Activated CD8-positive, alpha-beta T cell treated with anti-CD3 and anti-CD28 coated beads, Interleukin-2, amount 10 ng/mL, durations not matched to agents 7 days and 5 days (primary cell): ENCODE results near the gene GUCY2F. TPM values are rescaled to one million over a fixed set of nuclear protein-coding genes. Genes with fewer than 3 reads are reported as not detected.

Experiments
- ATAC-seq: fragments of 150-1000 bp; cut with Tn5 transposase; one replicate; pipeline ENCODE4 v1.10.0; 2021; ENCODE audit warnings: moderate library complexity
- CTCF ChIA-PET: fragments of 350-600 bp; sonication (Branson Sonifier 250); formaldehyde crosslinking; loops from one replicate; lab custom pipeline; 2021; ENCODE audit warnings: antibody characterized with exemption; lab: Charles Lee
- POLR2A ChIA-PET: fragments of 350-600 bp; sonication (Branson Sonifier 250); formaldehyde crosslinking; loops from one replicate; lab custom pipeline; 2021; ENCODE audit warnings: antibody characterized with exemption; lab: Charles Lee
- DNase-seq: peaks from one replicate; pipeline ENCODE4 v3.0.0-alpha.2; 2020
- H3K27ac Mint-ChIP-seq: one replicate; pipeline ENCODE4 v1.8.0; 2021; ENCODE audit warnings: mild to moderate bottlenecking, mixed read lengths
- H3K27me3 Mint-ChIP-seq: one replicate; pipeline ENCODE4 v1.8.0; 2021; ENCODE audit warnings: low read depth, mixed read lengths
- H3K36me3 Mint-ChIP-seq: one replicate; pipeline ENCODE4 v1.8.0; 2021; ENCODE audit warnings: low read depth, mixed read lengths
- H3K4me1 Mint-ChIP-seq: one replicate; pipeline ENCODE4 v1.8.0; 2021; ENCODE audit warnings: low read depth, mixed read lengths
- H3K4me3 Mint-ChIP-seq: one replicate; pipeline ENCODE4 v1.8.0; 2021; ENCODE audit warnings: mild to moderate bottlenecking, mixed read lengths
- H3K9me3 Mint-ChIP-seq: one replicate; pipeline ENCODE4 v1.8.0; 2022; ENCODE audit warnings: mixed read lengths; ENCODE audit not compliant: insufficient read depth
- total RNA-seq, 2 experiments: library from RNA; stranded (reverse); gene quantifications; one replicate each; pipeline ENCODE4 v1.2.3, GENCODE V29; 2021

GUCY2F gene
- total RNA-seq, 2 experiments from 2014 or later, result not detected

- H3K27ac Mint-ChIP-seq, result no peak overlapping the region
- no peaks in the 10 kb centered on the region for H3K4me1 Mint-ChIP-seq
- H3K4me3 Mint-ChIP-seq, result no peak overlapping the region
- H3K9me3 Mint-ChIP-seq, result no peaks in the 10 kb centered on the region
- ChIA-PET POLR2A (no interaction called here), CTCF (interaction anchor here (0.7 to 2.9 kb wide), 2 partner anchors 12 to 418 kb away, joined by 3 to 19 read pairs; no protein-coding TSS in a partner anchor)
- no peaks in the 10 kb centered on the region for H3K36me3 Mint-ChIP-seq
- no peaks in the 10 kb centered on the region for H3K27me3 Mint-ChIP-seq
- DNase-seq, result no peak
- no peak for ATAC-seq
These were observed 8.7 kb downstream of the GUCY2F start for GRCh38 chrX:109472939-109473735.

- H3K4me3 Mint-ChIP-seq, result no peak overlapping the region
- H3K9me3 Mint-ChIP-seq, result no peaks in the 10 kb centered on the region
These were observed 17.7 kb downstream of the GUCY2F start for GRCh38 chrX:109464231-109464630.

GRCh38 chrX:109463784-109464183 is 18.1 kb downstream of the GUCY2F start:
- Mint-ChIP-seq H3K27ac (no peak overlapping the region), H3K36me3 (no peaks in the 10 kb centered on the region), H3K4me1 (no peaks in the 10 kb centered on the region), H3K27me3 (no peaks in the 10 kb centered on the region), H3K4me3 (no peak overlapping the region), H3K9me3 (no peaks in the 10 kb centered on the region)
- DNase-seq, result no peak
- ChIA-PET CTCF (no interaction called here), POLR2A (no interaction called here)
- ATAC-seq, result no peak

More at GRCh38 chrX:109464231-109464630, 17.7 kb downstream of the GUCY2F start:
- H3K36me3 Mint-ChIP-seq, result no peaks in the 10 kb centered on the region
- no peaks in the 10 kb centered on the region for H3K27me3 Mint-ChIP-seq
- DNase-seq (no peak), ATAC-seq (no peak)
- H3K27ac Mint-ChIP-seq, result no peak overlapping the region
- no peaks in the 10 kb centered on the region for H3K4me1 Mint-ChIP-seq
- ChIA-PET POLR2A (no interaction called here), CTCF (no interaction called here)

GRCh38 chrX:109448282-109448938 is 33.5 kb downstream of the GUCY2F start:
- H3K27ac Mint-ChIP-seq, result no peak overlapping the region
- ChIA-PET POLR2A (no interaction called here), CTCF (no interaction called here)
- H3K27me3 Mint-ChIP-seq, result no peaks in the 10 kb centered on the region
- H3K4me1 Mint-ChIP-seq, result no peaks in the 10 kb centered on the region
- H3K9me3 Mint-ChIP-seq, result no peaks in the 10 kb centered on the region
- H3K36me3 Mint-ChIP-seq, result no peaks in the 10 kb centered on the region
- H3K4me3 Mint-ChIP-seq, result no peak overlapping the region
- DNase-seq (no peak), ATAC-seq (no peak)

- Mint-ChIP-seq H3K36me3 (no peaks in the 10 kb centered on the region), H3K4me3 (no peak overlapping the region), H3K4me1 (no peaks in the 10 kb centered on the region), H3K27ac (no peak overlapping the region), H3K27me3 (no peaks in the 10 kb centered on the region), H3K9me3 (no peaks in the 10 kb centered on the region)
- no peak for DNase-seq
- ChIA-PET CTCF (no interaction called here), POLR2A (no interaction called here)
- no peak for ATAC-seq
These were observed 40.6 kb downstream of the GUCY2F start for GRCh38 chrX:109441266-109441665.

- Mint-ChIP-seq H3K27me3 (no peaks in the 10 kb centered on the region), H3K4me3 (no peak overlapping the region), H3K4me1 (no peaks in the 10 kb centered on the region), H3K9me3 (no peaks in the 10 kb centered on the region), H3K27ac (no peak overlapping the region), H3K36me3 (no peaks in the 10 kb centered on the region)
- ATAC-seq (no peak), DNase-seq (no peak)
- ChIA-PET POLR2A (no interaction called here), CTCF (no interaction called here)
These were observed 41.4 kb downstream of the GUCY2F start for GRCh38 chrX:109440475-109440874.

- no peak for ATAC-seq
- Mint-ChIP-seq H3K4me1 (no peaks in the 10 kb centered on the region), H3K36me3 (no peaks in the 10 kb centered on the region), H3K27me3 (no peaks in the 10 kb centered on the region), H3K4me3 (no peak overlapping the region), H3K27ac (no peak overlapping the region), H3K9me3 (no peaks in the 10 kb centered on the region)
- POLR2A ChIA-PET, result no interaction called here
- no peak for DNase-seq
- CTCF ChIA-PET, result no interaction called here
These were observed 72.7 kb downstream of the GUCY2F start for GRCh38 chrX:109409181-109409580.

- ChIA-PET POLR2A (no interaction called here), CTCF (no interaction called here)
- no peaks in the 10 kb centered on the region for H3K36me3 Mint-ChIP-seq
- ATAC-seq (no peak), DNase-seq (no peak)
- no peaks in the 10 kb centered on the region for H3K27me3 Mint-ChIP-seq
- H3K4me3 Mint-ChIP-seq, result no peak overlapping the region
- no peaks in the 10 kb centered on the region for H3K9me3 Mint-ChIP-seq
- H3K27ac Mint-ChIP-seq, result no peak overlapping the region
- no peaks in the 10 kb centered on the region for H3K4me1 Mint-ChIP-seq
These were observed 78.0 kb downstream of the GUCY2F start for GRCh38 chrX:109403922-109404321.

- Mint-ChIP-seq H3K27me3 (no peaks in the 10 kb centered on the region), H3K27ac (no peak overlapping the region), H3K4me1 (no peaks in the 10 kb centered on the region), H3K9me3 (no peaks in the 10 kb centered on the region), H3K36me3 (no peaks in the 10 kb centered on the region), H3K4me3 (no peak overlapping the region)
- ChIA-PET POLR2A (no interaction called here), CTCF (no interaction called here)
- ATAC-seq (no peak), DNase-seq (no peak)
These were observed 82.1 kb downstream of the GUCY2F start for GRCh38 chrX:109399831-109400230.

- ATAC-seq (no peak), DNase-seq (no peak)
- no peaks in the 10 kb centered on the region for H3K9me3 Mint-ChIP-seq
- H3K4me3 Mint-ChIP-seq, result no peak overlapping the region
- no peaks in the 10 kb centered on the region for H3K36me3 Mint-ChIP-seq
- ChIA-PET POLR2A (no interaction called here), CTCF (no interaction called here)
- H3K4me1 Mint-ChIP-seq, result no peaks in the 10 kb centered on the region
- H3K27me3 Mint-ChIP-seq, result no peaks in the 10 kb centered on the region
- H3K27ac Mint-ChIP-seq, result no peak overlapping the region
These were observed 83.1 kb downstream of the GUCY2F start for GRCh38 chrX:109398833-109399232.

GRCh38 chrX:109398061-109398460 is 83.8 kb downstream of the GUCY2F start:
- POLR2A ChIA-PET, result no interaction called here
- ATAC-seq (no peak), DNase-seq (no peak)
- no peaks in the 10 kb centered on the region for H3K4me1 Mint-ChIP-seq
- H3K4me3 Mint-ChIP-seq, result no peak overlapping the region
- no peaks in the 10 kb centered on the region for H3K36me3 Mint-ChIP-seq
- no peak overlapping the region for H3K27ac Mint-ChIP-seq
- CTCF ChIA-PET, result no interaction called here
- H3K27me3 Mint-ChIP-seq, result no peaks in the 10 kb centered on the region
- H3K9me3 Mint-ChIP-seq, result no peaks in the 10 kb centered on the region

GRCh38 chrX:109393859-109394258 is 88.0 kb downstream of the GUCY2F start:
- H3K4me3 Mint-ChIP-seq, result no peak overlapping the region
- H3K4me1 Mint-ChIP-seq, result no peaks in the 10 kb centered on the region
- no peaks in the 10 kb centered on the region for H3K27me3 Mint-ChIP-seq
- H3K36me3 Mint-ChIP-seq, result no peaks in the 10 kb centered on the region
- H3K9me3 Mint-ChIP-seq, result no peaks in the 10 kb centered on the region
- ATAC-seq, result no peak
- ChIA-PET CTCF (no interaction called here), POLR2A (no interaction called here)
- H3K27ac Mint-ChIP-seq, result no peak overlapping the region
- no peak for DNase-seq
